ENCODE measurements around the gene COL6A1. TPM values are rescaled to one million over a fixed set of nuclear protein-coding genes. Genes with fewer than 3 reads are reported as not detected.

COL6A1 gene
- total and polyA plus RNA-seq, 2 experiments from 2014 or later, result 245 to 605 TPM

GRCh38 chr21:45940621-45941337 lies 40.8 kb upstream of the COL6A1 start:
- Histone ChIP-seq H3K4me1 (ENCODE audit: low read depth) (no peaks in the 10 kb centered on the region), H3K36me3 (no peaks in the 10 kb centered on the region), H3K27ac (no peak overlapping the region), H3K9me3 (ENCODE audit: low read depth) (no peaks in the 10 kb centered on the region), H3K27me3 (no peaks in the 10 kb centered on the region), H3K4me3 (no peak overlapping the region)
- DNase-seq (ENCODE audit: low read depth in 1 of 2, low spot score in 1 of 2), result no peak
- TF ChIP-seq CTCF (IDR thresholded peaks at IDR 0.05; ENCODE audit: low read depth, low read length), result no peak

- H3K27ac ChIP-seq, result no peak overlapping the region
- H3K4me3 ChIP-seq, result no peak overlapping the region
- no peak for TF ChIP-seq CTCF (IDR thresholded peaks at IDR 0.05; ENCODE audit: low read depth, low read length)
- no peaks in the 10 kb centered on the region for H3K9me3 ChIP-seq (ENCODE audit: low read depth)
- DNase-seq (ENCODE audit: low read depth in 1 of 2, low spot score in 1 of 2), result no peak
- H3K4me1 ChIP-seq (ENCODE audit: low read depth), result no peaks in the 10 kb centered on the region
- no peaks in the 10 kb centered on the region for H3K27me3 ChIP-seq
- H3K36me3 ChIP-seq, result no peaks in the 10 kb centered on the region
Observed at GRCh38 chr21:45941338-45941710, 40.2 kb upstream of the COL6A1 start.

- H3K9me3 ChIP-seq (ENCODE audit: low read depth), result no peaks in the 10 kb centered on the region
- no peak overlapping the region for H3K4me3 ChIP-seq
- H3K36me3 ChIP-seq, result no peaks in the 10 kb centered on the region
- DNase-seq (ENCODE audit: low read depth in 1 of 2, low spot score in 1 of 2), result no peak
- no peak overlapping the region for H3K27ac ChIP-seq
- no peaks in the 10 kb centered on the region for H3K27me3 ChIP-seq
- no peaks in the 10 kb centered on the region for H3K4me1 ChIP-seq (ENCODE audit: low read depth)
- TF ChIP-seq CTCF (IDR thresholded peaks at IDR 0.05; ENCODE audit: low read depth, low read length), result no peak
Observed at GRCh38 chr21:45941717-45942546, 39.6 kb upstream of the COL6A1 start.

GRCh38 chr21:45942755-45943629 lies 38.6 kb upstream of the COL6A1 start:
- DNase-seq (ENCODE audit: low read depth in 1 of 2, low spot score in 1 of 2), result no peak
- Histone ChIP-seq H3K27ac (no peak overlapping the region), H3K9me3 (ENCODE audit: low read depth) (no peaks in the 10 kb centered on the region), H3K4me1 (ENCODE audit: low read depth) (no peaks in the 10 kb centered on the region), H3K4me3 (no peak overlapping the region), H3K27me3 (no peaks in the 10 kb centered on the region), H3K36me3 (no peaks in the 10 kb centered on the region)
- TF ChIP-seq CTCF (IDR thresholded peaks at IDR 0.05; ENCODE audit: low read depth, low read length), result no peak

All from cardiac muscle cell (in vitro differentiated cells and primary cell).